Chondrocyte (in vitro differentiated cells): Measurements from ENCODE around the gene BBS9. TPM values are rescaled to one million over a fixed set of nuclear protein-coding genes. Genes with fewer than 3 reads are reported as not detected.

Experiments
- DNase-seq: peaks from one replicate; pipeline ENCODE4 v3.0.0; 2021; ENCODE audit warnings: mixed read lengths, low spot score
- H3K27ac Mint-ChIP-seq: one replicate; pipeline ENCODE4 v1.8.0; 2021; ENCODE audit warnings: mild to moderate bottlenecking, moderate library complexity, mixed read lengths; ENCODE audit not compliant: unreplicated experiment
- H3K27me3 Mint-ChIP-seq: 2 replicates; pipeline ENCODE4 v1.8.0; 2021; ENCODE audit warnings: low read depth, mixed read lengths
- H3K36me3 Mint-ChIP-seq: 2 replicates; pipeline ENCODE4 v1.8.0; 2021; ENCODE audit warnings: low read depth, mixed read lengths
- H3K4me1 Mint-ChIP-seq: 2 replicates; pipeline ENCODE4 v1.8.0; 2021; ENCODE audit warnings: low read depth, mild to moderate bottlenecking, mixed read lengths
- H3K4me3 Mint-ChIP-seq: one replicate; pipeline ENCODE4 v1.8.0; 2021; ENCODE audit warnings: mild to moderate bottlenecking, moderate library complexity, mixed read lengths; ENCODE audit not compliant: unreplicated experiment
- H3K9me3 Mint-ChIP-seq: 2 replicates; pipeline ENCODE4 v1.8.0; 2021; ENCODE audit warnings: low read depth, mixed read lengths
- CTCF ChIP-seq: fragments of 200-600 bp; sonication (generic); IDR thresholded peaks from 2 replicates; pipeline ENCODE4 v1.5.0; 2021; ENCODE audit warnings: antibody characterized with exemption, mild to moderate bottlenecking, moderate library complexity
- total RNA-seq: library from RNA; stranded (reverse); gene quantifications from 3 replicates; pipeline ENCODE4 v1.2.1, GENCODE V29; 2021

BBS9 gene
- total RNA-seq, 1 donor from 2014 or later, result 16.5 TPM

GRCh38 chr7:33651998-33652515 is 522.7 kb downstream of the BBS9 start:
- Mint-ChIP-seq H3K27ac (no peak overlapping the region), H3K36me3 (peaks cover 1% of the 10 kb centered on the region), H3K9me3 (peaks cover 3% of the 10 kb centered on the region), H3K4me1 (peaks cover 4% of the 10 kb centered on the region), H3K27me3 (no peaks in the 10 kb centered on the region), H3K4me3 (no peak overlapping the region)
- no peak for TF ChIP-seq CTCF
- no peak for DNase-seq

GRCh38 chr7:33654676-33655075 is 525.3 kb downstream of the BBS9 start:
- no peak overlapping the region for H3K27ac Mint-ChIP-seq
- H3K27me3 Mint-ChIP-seq, result no peaks in the 10 kb centered on the region
- H3K4me1 Mint-ChIP-seq, result peaks cover 4% of the 10 kb centered on the region
- no peak for DNase-seq
- H3K36me3 Mint-ChIP-seq, result peaks cover 1% of the 10 kb centered on the region
- H3K9me3 Mint-ChIP-seq, result no peaks in the 10 kb centered on the region
- no peak overlapping the region for H3K4me3 Mint-ChIP-seq
- no peak for TF ChIP-seq CTCF

Other genes with a start within 250 kb of the BBS9 start
- gene KBTBD2, start 237.8 kb upstream of the BBS9 start, total RNA-seq, result 22.0 to 24.8 TPM (median 23.9 TPM) in 3 replicates
- gene FKBP9, start 172.1 kb upstream of the BBS9 start, total RNA-seq, result 234 to 355 TPM (median 335 TPM) in 3 replicates
- 9.7 to 15.6 TPM (median 14.5 TPM) in 3 replicates for gene NT5C3A, start 66.8 kb upstream of the BBS9 start, total RNA-seq
- 13.7 to 16.5 TPM (median 16.2 TPM) in 3 replicates for gene RP9, start 20.2 kb upstream of the BBS9 start, total RNA-seq